HG03432 (cell line): ENCODE results near the gene EFEMP1.

Source experiments
- ATAC-seq: cut with Tn5 transposase; IDR thresholded peaks from one replicate; pipeline ENCODE4 v1.9.1; 2021; ENCODE audit warnings: mild to moderate bottlenecking, moderate library complexity; ENCODE audit not compliant: unreplicated experiment

Gene EFEMP1

DNA sequence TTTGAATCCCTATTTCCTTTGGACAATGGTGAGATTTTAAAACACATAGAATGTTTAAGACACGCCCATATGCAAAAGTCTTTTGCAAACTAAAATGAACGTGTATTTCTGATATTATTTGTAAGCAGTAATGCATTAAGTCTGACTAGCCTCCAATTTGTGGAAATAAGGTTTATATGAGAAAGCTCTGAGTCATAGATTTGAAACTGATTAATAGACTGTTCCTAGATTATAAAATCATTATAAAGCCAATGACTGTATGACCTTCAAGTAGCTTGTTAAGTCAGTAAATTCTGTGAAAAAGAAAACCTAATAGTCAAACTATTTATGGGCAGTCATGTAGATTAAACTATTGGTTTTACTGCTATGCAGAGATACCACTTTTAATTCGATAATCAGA lies 12.8 kb upstream of the EFEMP1 start:
- ATAC-seq, result no peak

DNA sequence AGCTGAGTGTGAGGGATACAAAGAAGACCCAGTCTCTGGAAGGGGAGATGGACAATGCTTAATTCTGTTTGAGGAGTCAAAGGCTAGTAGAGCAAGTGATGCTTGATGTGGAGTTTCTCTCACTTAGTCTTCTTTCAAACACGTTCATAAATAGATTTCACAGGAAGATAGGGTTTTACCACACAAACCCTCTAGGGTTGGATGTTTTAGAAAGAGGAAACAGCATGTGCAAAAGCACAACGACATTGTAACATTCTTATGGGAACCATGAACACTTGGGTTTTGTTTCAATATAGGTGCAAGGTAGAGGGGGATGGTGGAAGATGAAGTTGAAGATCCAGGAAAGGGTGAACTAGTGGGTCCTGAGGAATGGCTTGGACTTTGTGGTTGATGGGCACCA lies 10.8 kb upstream of the EFEMP1 start:
- no peak for ATAC-seq

DNA sequence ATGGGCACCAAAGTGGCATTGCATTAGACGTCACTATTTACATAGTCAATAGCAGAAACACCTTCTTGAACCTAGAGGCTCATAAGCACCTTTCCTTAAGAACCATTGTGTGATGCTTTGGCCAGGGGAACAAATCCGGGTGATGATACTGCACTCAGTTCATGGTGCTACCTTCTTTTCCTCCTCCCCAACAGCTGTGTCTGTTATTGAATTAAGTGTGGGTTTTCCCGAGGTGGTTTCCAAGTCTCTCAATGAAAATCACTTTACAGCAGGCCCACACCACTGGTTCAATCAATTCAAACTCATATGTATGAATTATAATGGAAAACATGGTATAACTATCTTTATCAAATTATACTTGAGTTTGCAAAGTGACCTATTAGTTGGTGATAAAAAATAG lies 9.3 kb upstream of the EFEMP1 start:
- peak; percentile 65 for ATAC-seq

DNA sequence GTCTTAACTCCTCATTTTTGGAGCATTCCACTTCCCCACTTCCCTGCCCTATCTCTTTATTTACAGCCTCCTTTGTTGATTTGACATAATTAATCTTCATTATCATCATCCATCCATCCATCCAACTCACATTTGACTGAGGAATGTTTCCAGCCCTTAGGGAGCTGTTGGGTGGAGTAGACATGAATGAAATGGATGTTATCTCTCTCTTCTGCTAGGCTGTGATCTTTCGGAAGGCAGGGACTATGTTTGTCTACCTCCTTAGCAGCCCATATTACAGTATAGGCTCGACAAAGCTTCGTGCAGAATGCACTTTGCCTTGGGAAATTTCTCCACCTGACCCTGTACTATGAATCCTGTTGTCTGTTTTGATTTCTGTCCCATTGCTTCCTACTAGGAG lies 7.7 kb upstream of the EFEMP1 start:
- ATAC-seq, result no peak

DNA sequence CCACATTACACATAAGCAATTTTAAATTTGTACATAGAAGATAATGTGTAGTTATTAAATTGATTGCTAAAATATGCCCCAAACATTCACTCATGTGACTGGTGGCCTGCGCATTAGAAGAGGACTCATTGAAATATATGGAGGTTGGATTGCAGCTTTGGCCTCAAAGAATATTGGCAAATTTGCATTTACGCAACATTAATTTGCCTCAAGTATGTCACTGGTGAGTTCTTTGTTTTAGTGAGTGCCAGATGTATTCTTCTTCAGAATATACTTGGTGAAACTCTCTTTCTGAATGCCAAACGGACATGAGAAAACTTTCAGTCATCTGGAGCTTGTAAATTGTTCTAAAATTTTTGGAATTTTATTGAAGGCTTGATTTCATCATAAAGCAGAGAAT lies 5.9 kb upstream of the EFEMP1 start:
- ATAC-seq, result no peak

DNA sequence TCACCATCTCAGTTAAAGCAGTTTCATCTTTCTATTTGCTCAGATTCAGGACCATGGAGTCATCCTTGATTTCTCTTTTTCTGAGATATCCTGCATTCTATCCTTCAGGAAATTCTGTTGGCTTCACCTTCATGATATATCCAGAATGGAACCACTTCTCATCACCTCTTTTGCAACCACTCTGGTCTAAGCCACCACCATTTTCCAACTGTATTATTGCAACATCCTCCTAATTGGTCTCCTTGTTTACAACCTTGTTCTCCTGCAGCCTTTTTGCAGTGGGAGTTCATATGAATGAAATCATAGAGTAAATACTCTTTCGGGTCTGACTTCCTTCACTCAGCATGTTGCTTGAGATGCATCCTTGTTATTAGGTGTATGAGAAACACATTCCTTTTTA lies 3.4 kb upstream of the EFEMP1 start:
- ATAC-seq, result no peak

DNA sequence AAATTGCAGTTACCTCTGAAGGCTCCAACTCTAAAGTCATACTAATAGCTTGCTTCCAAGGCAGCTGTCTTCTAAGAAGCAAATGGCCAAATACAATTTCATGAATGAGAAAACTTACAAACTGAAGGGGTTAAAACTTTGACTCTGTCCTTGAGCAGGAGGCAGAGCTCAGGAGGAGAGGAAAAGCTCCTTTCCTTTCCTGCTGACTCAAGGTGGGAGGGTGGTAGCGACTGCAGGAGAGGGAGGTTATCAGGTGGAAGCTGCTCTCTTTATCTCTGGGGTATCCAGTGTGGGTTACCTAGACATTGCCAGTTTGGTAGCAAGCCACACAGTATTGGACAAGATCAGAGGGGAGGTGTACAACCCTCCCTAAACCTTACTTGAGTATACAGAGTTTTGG lies 2.7 kb upstream of the EFEMP1 start:
- no peak for ATAC-seq

DNA sequence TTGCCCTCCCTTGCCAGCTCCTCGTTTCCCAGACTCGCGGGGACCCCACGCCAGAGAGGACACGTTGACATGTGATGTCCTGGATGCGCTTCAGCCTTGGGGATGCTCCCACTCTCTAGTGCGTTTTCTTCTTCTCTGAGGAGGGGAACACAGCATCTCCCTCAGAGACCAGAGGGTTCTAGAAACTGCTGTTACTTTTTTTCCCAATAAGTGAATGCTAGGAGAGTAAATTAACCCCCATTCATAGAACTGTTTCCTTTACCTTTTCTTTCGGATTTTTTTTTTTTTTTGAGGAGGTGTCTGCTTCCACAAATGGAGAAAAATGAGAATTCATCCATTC lies 370 bp upstream of the EFEMP1 start:
- peak; percentile 4 for ATAC-seq

DNA sequence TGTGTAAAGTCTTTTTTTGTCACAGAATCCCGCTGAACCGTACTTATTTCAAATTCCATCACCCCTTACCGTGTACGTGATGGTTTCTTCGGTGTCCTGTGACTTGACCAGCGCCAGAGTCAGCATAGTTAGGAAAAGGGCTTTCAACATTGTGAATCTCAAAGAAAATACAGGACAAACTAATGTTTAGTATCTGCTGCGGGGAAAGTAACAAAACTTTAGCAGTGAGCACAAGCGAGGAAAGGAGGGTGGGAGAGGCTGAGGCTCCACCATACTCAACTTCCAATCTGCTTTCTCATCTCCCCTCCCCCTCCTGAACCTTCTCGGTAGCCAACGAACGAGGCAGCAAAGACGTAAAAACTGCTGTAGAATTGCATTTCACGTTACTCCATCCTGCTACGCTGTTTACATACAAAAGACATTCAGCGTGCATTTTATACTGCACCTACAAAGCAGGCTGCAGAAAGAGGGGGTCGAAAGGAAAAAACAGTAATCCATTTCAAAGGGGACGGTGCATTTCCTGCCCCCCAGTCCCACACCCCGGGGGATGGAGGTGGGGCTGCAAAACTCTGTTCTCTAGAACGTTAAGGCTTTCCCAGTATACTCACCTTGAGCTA lies 1.2 kb downstream of the EFEMP1 start:
- ATAC-seq, result peak; percentile 18

DNA sequence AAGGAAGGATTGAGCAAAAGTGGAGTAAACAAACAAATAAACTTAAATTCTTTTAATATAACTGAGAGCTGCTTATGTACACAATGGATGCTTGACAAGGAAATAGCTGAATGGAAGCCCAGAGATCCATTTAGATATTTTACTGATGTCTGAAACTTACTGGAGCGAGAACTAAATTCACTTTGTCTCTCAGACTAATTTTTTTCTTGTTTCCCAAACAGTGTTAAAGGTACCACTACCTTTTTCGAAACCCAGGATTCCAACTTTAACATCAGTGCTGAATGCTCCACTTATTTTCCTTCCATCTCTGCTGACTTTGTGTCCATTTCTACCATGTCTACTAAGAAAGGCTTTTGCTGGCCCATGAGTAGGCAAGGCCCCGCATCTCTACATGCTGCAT lies 4.0 kb downstream of the EFEMP1 start:
- no peak for ATAC-seq

DNA sequence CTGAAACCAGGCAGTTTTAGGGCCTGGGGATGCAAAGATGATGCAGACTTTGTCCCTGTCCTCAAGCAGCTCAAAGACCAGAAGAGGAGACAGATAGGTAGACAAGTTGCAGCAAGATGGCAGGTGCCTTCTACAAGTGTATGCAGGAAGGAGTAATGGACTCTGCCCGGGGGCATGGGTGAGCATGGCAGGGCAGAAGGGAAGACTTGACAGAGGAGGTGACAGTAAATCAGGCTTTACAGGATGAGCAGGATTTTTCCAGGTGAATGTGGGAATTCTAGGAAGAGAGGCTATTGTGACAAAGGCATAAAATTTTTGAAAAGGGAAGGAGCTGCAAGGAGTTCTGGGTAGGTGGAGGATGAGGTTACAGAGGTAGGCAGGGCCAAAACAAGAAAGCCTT lies 4.7 kb downstream of the EFEMP1 start:
- no peak for ATAC-seq

DNA sequence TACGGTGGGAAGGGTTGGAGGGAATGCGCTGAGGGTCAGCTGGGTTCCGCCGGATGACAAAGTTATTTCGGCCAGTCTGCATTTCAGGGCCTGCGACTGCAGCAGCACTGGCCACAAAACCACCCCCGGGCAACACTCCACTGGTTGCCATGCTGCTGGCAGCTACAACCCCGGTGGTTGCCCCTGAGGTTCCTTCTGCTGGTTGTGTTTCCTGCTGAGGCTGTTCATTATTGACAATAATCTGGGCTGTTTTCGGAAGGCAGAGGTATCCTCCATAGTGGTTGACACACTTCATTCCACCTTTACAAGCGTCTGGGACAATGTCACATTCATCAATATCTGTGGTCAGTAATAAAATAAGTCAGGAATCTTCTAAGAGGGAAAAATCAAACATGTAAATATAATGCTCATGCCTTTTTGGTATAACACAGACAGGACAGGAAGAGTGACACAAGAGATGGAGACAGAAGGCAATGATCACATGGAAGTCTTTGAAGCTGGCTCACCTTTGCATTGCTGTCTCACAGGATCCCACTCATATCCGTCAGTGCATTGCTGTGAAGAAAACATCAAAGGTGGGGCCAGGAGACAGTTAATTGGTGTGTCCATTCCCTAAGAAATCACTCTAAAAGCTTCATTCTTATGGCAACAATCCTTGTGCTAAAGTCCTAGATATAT lies 5.7 kb downstream of the EFEMP1 start:
- ATAC-seq, result no peak

DNA sequence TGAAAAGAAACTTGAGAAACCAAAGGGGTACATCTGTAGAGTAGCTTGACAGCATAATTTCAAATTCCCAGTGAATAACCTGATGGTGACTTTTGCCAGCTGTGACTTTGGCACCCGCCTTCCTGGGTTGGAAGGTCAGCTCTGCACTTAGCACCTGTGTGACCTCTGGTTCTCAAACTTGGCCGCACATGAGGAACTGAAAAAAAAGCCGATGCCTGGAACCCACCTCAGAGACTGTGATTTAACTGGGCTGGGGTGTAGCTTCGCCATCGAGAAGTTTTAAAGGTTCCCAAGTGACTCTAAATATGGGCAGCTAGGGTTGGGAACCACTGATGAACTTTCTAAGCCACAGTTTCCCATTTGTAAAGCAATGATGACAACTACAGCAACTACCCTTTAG lies 6.5 kb downstream of the EFEMP1 start:
- ATAC-seq, result peak; percentile 83

DNA sequence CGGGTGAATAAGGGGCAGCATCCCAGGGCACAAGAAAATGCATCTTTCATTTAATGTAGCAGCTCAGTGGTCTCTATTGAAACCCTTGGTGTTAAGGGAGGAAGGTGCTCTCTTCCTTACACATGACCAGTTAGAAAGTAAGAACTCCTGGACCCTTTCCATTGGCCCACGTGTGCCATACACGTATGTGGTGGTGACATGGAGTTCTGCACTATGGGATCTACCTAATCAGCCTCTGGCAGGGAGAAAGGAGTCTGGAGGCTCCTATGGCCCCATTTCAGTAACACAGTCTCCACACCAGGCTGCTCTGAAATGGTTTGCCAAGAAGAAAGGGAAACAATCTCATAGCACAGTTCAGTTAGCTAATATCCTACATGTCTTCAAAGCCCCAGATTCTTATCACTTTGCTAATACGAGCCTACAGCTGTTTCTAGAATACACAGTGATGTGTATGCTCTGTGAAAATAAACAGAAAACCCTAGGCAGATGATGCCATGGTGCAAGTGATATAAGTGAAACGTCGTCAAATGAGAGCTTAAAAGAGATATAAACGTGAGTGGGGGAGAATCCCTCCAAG lies 7.0 kb downstream of the EFEMP1 start:
- peak; percentile 32 for ATAC-seq

DNA sequence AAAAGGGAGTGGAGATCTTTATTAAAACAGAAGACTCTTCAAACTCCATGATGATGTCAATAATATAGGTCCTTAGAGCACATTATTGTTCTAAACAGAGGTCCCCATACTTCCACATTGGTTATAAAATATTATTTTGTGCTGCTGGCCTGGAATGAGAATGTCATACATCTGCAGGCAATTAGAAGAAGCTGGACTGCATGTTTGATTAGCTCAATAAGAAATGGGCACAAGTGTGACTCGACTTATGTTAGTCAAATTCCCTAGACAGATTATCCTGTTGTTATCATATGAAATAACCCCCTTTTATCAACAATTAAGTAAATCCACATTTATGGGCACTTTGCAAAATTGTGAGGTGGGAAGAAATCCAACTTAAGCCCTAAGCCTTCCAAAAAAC lies 8.8 kb downstream of the EFEMP1 start:
- ATAC-seq, result no peak

DNA sequence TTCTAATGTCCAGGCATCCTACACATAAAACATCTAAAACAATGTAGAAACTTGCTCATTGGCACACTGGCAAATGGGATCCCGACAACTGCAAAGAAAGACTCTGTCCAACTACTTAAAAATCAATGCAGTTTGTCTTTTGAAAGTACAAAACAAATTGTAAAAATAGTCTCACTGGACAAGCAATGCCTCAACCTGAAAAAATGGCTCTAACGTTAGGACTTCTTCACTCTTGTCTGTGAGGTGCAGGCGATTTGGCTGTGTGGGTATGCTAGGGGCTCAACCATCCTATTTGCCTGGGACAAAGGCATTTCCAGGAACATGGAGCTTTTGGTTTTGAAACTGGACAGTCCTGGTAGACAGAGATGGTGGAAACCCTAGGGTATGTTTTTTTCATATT lies 10.7 kb downstream of the EFEMP1 start:
- ATAC-seq, result no peak

DNA sequence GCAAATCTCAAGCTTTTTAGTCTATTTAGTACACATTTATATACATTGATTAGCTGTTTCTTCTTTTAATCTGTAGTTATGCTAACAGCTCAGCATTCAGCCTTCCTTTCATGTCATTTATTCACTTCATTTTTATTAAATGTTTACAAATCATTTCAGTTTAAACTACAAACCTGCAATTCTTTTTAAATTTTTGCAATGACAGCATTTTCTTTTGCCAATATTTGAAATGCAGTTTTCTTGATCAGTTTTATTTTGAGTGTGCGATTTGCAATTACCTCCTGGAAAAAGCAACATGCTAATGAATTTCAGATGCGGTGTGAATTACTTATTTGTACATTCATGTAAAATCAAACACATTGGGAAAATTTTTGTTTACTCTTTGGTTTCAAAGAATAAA lies 13.5 kb downstream of the EFEMP1 start:
- ATAC-seq, result no peak

DNA sequence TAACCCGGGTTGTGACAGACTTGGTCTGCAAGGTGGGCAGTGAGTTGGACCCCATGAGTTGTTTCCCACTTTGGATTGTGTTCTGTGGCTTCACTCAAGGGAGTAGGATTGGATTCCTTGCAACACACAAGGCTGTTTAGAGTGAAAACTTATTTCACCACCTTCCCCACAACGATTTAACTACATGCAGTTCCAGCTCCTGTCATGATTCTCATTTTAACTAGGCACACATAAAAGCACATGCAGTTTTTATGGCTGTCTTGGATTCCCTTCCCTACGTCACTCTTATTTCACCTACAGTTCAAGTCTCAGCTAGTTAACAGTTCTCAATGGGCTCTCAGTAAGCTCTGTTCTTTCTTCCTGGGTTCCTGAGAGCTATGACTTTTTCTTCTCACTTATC lies 15.9 kb downstream of the EFEMP1 start:
- ATAC-seq, result no peak

DNA sequence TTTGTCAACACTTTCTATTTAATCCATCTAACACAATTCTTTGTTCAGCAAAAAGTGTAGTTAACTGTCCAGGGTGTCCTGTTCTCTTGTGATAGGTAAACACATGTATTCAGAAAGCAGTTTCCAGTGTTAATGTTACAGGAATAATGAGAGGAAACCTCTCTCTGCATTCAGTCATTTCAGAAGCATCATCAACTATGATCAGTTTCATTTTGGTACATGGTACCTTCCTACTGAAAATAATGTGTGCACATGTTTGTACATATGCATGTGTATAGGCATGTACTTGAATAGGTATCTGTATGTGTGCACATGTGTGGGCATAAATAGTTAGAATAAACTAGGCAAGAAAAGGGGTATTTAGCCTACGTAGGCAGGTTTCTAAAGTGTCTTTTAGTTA lies 16.6 kb downstream of the EFEMP1 start:
- no peak for ATAC-seq

DNA sequence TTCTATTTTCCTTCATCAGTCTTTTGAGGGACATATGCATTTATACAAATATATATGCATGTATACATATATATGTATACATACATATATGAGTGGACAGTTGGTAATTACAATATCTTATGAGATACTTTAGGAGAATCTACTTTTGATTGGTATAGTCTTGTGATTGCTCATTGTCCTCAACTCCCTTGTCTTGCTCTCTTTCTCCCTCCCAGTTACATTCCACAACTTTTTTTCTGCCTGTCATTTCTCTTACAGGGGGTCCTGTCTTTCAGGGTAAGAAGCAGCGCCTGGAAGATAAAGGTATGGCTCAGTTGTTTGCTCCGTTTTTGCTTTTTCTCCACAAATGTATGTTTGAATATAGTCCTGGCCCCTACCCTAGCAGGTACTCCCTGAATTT lies 19.9 kb downstream of the EFEMP1 start:
- ATAC-seq, result no peak

DNA sequence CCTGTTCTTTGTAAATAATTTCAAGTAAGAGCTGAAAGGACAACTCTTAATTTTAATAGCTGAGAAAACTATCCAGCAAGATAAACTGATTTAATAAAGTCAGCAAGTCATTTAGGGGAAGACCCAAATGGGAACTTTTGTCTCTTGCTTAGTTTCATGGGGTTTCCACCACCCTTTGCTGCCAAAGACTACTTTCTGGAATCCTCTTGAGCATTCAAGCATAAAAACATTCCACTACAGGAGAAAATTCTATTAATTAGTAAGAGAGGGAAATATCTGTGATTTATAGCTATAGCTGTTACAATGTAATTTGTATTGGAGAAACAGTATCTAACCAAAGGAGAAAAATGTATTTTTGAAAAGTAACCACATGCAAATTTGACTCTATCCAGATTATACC lies 20.6 kb downstream of the EFEMP1 start:
- ATAC-seq, result no peak

DNA sequence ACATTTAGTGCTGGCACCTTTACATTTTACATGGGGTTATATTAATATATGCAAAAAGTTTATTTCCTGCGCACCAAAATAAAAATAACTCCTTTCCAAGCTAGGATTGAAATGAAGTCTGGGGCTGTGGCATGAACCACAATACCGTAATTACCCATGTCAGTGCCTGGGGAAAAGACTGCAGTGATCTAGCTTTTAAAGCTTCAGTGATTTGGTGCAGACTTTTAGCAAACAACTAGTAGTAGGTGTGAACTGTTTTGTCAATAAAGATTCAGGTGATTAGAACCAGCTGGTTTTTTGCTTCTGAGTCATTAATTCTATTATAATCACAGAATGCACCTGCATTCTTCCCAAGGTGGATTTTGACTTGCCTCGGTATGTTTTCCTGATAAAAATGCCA lies 21.2 kb downstream of the EFEMP1 start:
- no peak for ATAC-seq

DNA sequence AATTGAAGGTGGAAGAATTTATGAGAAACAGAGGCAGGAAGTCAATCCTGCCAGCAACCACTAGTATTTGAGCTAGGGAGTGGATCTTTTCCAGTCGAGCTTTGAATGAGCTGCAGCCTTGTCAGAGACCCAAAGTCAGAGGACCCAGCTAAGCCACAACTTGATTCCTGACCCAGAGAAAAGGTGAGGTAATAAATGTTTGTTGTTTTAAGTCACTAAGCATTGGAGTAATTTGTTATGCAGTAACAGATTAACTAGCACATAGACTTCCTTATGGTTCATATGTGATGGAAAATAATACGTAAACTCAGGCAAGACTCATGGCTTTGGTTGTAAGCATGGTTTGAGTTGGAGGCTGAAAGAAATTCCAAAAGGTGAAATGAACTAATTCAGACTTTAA lies 21.6 kb downstream of the EFEMP1 start:
- no peak for ATAC-seq
